NCI-H128 (cell line): ENCODE data around the gene CHRNA7.
"Not testable (repeated sequence)": the region's sequence is repeated elsewhere in the genome, so short reads cannot be mapped to it uniquely, and the experiment has no call there.

Experiments used
- DNase-seq: peaks from one replicate; lab custom pipeline; 2025; ENCODE audit not compliant: unreplicated experiment; lab: John Stamatoyannopoulos, UW

The CHRNA7 gene

DNA sequence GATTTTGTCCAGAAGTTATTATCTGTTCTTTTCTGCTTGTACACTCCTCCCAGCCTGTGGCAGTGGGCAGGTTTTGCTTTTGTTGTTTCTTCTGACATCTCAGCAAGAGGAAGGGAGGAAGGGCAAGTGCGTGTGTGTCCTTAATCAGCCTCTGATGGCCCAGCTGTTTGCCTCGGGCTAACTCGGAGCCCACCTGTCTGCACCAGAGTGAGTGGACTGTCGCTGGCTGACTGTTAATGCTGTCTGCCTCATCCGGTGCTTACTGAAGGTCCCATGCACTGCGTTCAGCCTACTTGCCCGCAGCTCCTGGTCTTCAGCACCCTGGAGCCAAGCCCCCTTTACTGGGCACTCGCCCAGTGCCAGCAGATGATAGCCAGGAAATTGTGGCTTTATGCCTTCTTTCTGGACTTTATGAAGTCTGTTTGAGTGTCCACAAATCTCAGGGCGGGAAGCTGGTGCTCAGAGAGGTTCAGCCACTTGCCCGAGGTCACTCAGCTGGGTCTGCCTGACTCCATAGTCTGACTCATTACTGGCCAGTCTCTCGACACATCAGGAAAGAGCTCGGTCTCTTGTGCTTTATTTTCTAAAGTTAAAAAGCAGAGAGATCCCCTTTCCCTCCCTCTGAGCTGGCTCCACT is 89.5 kb downstream of the CHRNA7 start:
- DNase-seq, result no peak

DNA sequence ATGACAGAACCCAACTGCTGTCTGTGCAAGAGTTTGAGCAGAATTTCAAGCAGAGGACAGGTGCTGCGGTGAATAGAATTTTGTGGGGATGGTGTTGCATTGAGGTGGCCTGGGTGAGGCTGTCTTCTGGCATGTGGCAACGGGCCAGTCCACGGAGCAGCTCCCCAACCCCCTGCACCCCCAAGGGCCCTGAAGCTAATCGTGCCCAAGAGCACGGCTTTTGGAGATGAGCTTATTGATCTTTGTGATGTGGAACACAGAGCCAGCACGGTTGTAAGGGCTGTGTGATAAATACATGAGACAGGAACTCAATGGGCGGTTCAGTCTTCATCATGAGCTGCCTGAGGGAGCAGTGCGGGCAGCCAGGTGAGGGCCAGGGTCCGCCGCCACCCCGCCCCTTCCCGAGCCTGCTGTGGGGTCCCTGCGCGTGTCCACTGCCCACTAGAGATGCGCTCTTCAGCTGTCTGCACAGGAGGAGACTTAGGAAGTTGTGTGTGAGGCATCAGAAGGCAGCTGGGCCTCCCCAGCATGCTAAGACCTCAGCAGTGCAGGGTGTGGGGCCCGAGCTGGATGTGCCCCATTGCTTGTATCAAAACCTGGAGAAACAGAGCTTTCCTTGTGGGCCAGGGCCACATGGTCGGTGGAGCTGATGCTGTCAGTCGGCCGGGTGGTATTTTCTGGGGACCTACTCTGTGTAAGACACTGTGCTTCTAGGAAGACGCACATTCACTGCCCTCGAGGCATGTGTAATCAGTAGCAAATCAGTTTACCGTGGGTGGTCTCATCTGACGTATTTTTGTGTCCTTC is 90.5 kb downstream of the CHRNA7 start:
- DNase-seq, result no peak

- DNase-seq, result no peak
These were observed 91.0 kb downstream of the CHRNA7 start for GRCh38 chr15:32121384-32121695.

DNA sequence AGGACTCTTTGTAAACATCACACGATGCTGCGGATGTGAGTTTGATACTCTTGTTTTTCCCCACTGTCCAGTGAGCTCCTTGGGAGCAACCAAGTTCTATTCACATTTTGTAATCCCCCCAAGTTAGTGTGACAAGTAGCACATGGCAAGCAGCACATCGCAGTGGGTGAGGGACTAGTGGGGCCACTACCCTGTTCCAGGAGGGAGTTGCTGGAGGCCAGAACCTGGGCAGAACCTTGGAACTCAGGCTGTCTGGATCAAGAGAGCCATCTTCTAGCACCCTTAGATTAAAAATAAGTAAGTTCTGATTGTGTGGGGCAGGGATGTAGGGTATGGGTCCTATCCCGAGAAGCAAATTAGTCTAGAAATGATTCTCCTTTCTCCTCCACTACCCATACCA is 91.7 kb downstream of the CHRNA7 start:
- no peak for DNase-seq

DNA sequence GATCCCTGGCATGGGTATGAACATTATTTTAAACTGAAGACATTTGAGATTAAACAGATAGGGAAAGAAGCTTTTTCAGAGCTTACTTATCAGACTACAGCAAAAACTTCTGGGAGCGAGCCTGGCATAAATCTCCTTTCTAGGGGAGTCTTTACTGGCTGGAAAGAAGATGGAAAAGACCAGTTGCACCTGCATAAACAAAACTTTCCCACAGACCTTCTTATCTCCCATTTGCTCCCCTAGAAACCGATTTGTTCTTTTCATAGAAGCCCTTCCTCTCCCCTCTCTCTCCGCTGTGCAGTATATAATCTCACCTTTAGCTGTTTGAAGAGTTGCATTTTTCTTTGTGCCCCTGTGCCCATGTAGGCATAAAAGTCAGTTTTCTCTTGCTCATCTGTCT is 93.2 kb downstream of the CHRNA7 start:
- DNase-seq, result no peak

GRCh38 chr15:32124726-32125125 is 94.4 kb downstream of the CHRNA7 start:
- no peak for DNase-seq

DNA sequence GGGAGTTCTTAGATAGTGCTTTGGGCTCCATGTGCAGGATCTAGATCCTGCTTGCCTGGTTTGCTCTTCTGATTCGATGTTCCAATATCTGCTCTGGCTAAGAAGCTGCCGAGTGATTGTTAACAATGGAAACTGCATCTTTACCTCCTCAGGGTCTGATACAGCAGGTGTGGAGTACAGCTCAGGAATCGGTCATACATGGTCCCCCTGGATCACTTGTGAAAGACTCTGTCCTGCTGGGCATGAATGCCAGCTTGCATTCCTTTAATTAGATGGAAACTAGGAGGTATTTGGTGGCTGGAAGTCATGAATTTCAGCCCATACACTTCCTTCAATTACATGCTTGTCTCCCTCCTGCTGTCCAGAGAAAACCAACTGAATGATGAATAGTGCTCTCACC is 95.3 kb downstream of the CHRNA7 start:
- DNase-seq, result no peak

- DNase-seq, result no peak
These were observed 99.5 kb downstream of the CHRNA7 start for GRCh38 chr15:32129815-32130214.

GRCh38 chr15:32130823-32131222 is 100.5 kb downstream of the CHRNA7 start:
- no peak for DNase-seq

GRCh38 chr15:32131803-32132202 is 101.5 kb downstream of the CHRNA7 start:
- no peak for DNase-seq

GRCh38 chr15:32132859-32133258 is 102.5 kb downstream of the CHRNA7 start:
- DNase-seq, result no peak

GRCh38 chr15:32134842-32135241 is 104.5 kb downstream of the CHRNA7 start:
- DNase-seq, result no peak

- DNase-seq, result no peak
These were observed 105.0 kb downstream of the CHRNA7 start for GRCh38 chr15:32135335-32135734.

GRCh38 chr15:32145512-32145911 is 115.2 kb downstream of the CHRNA7 start:
- DNase-seq, result not testable (repeated sequence)

DNA sequence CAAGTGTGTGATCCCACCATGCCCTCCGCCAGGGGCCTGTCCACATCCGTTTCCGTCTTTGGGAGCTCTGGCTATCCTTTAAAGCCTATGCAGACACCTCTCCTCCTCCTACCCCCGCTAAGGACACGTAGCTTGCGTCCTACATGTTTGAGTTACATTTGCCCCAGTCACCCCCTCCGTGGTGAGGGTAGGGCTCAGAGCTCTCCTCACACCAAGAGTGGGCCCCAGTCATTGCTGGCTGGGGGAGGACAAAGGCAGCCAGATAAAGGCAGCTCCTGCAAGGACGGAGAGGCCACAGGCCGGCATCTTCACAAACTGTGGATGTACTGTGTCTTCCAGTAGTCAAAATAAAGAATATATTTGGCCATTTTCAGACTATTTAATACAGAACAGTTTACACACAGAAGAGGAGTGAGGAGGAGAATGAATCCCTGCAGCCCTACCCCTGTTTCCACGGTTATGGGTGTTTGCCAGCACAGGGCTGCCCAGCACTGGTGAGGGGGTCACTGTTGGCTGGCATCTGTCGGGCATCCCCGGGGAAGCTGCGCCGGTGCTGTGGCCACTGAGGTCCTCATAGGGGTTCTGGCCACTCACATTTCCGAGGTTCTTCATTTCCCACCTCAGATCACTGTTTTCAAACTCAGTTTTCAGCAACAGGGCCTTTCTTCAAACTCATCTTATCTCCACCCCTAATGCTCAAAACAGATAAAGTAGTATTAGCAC is 118.7 kb downstream of the CHRNA7 start:
- no peak for DNase-seq

DNA sequence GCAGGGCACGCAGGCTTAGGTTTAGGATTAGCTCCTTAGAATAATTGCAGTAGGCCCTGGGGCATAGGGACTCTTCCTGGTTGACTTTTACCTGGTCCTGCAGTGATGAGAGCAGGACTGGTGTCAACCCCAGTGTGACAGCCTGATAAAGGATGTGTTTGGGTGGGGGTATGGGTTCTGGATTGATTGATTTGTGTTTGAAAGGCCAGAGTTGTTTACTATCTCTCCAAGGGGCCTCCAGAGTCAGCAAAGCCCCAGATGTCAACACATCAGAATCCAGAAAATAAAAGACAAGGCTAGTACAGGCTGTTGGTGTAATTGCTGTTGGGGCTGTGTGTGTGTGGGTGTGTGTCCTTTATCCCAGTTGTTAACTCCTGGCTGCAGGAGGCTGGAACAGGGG is 122.3 kb downstream of the CHRNA7 start:
- DNase-seq, result no peak

DNA sequence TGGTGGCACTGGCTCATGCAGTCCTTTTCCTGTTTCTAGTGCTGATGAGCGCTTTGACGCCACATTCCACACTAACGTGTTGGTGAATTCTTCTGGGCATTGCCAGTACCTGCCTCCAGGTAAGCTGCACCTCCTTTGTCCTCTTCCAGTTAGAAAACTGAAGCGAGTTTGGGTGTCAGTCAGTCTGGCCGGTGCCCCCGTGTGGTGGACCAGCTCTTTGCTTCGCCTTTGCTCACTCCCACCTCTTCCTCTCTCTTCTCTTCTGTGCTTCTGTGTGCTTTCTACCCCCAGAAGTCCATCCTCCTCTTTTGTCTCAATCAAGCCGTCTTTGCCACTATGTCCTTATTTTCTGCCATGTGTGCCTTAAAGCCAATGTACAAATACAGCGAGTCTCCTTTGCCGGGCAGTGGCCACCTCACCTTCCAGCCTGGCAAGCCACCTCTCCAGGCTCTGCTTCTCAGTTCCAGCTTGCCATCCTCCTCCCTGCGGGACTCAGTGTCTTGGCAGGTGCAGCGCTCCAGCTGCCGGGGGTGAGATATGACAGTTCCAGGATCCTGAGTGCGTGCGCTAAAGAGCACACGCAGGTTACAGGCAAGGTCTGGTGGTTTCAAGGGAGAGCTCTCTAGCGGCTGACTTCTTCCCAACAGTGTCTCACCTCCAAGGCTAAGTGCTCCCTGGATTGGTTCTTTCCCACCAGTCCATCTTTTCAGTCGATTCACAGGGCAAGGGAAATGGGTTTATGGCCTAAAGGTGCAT is 123.7 kb downstream of the CHRNA7 start:
- not testable (repeated sequence) for DNase-seq

DNA sequence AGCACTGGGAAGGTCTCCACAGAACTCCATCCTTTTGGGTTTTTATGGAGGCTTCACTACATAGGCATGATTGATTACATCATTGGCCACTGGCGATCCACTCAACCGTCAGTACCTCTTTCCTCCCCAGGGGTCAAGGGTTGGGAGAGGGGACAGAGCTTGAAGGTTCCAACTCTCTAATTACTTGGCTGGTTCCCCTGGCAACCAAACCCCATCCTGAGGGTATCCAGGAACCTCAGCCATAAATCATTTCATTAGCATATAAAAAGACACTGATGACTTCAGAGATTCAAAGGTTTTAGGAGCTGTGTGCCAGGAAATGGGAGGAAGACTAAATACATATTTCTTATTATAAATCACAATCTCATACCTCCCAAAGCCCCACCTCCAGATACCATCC is 131.8 kb downstream of the CHRNA7 start:
- not testable (repeated sequence) for DNase-seq

DNA sequence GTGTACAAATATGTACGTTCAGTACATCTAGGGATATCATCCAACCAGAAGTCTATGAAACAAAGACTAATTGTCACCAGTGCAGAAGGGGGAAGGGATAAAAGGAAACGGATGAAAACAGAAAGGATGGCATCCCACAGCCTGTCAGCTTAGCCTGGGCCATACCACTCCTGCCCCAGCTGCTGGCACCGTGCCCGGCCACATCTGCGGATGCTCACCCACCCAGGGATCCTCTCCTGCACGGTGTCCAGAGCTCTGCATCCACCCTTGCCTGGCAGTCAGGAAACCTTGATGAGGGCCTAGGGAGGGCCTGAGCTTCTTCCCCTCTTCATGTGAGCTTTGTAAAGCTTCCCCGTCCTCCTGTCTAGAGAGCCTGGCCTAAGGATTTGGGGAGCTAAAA is 133.8 kb downstream of the CHRNA7 start:
- not testable (repeated sequence) for DNase-seq

- DNase-seq, result not testable (repeated sequence)
These were observed 134.4 kb downstream of the CHRNA7 start for GRCh38 chr15:32164747-32165146.

GRCh38 chr15:32165775-32166174 is 135.5 kb downstream of the CHRNA7 start:
- not testable (repeated sequence) for DNase-seq
